Caco-2 (cell line): Measurements from ENCODE around the gene TGM1. TPM values are rescaled to one million over a fixed set of nuclear protein-coding genes. Genes with fewer than 3 reads are reported as not detected.

Source experiments
- BruUV-seq: library from RNA; stranded (reverse); fragments of 400-500 nt; replicated peaks from 2 replicates; lab custom pipeline; 2021; lab: Mats Ljungman, UMichigan
- CTCF ChIA-PET: fragments of 300-600 bp; sonication (Branson Sonifier 250); formaldehyde crosslinking; loops from one replicate; lab custom pipeline; 2022; ENCODE audit warnings: antibody characterized with exemption; lab: Charles Lee
- POLR2A ChIA-PET: fragments of 300-600 bp; sonication (Branson Sonifier 250); formaldehyde crosslinking; loops from one replicate; lab custom pipeline; 2022; ENCODE audit warnings: antibody characterized with exemption; lab: Charles Lee
- DNase-seq, 2 experiments: peaks; one replicate each; pipeline versions ENCODE4 v3.0.0 to v3.0.0-alpha.2; 2020 to 2022
- H3K27me3 ChIP-seq: replicated peaks from 2 replicates; pipeline ENCODE4 v1.6.0; 2011; ENCODE audit warnings: low read length; ENCODE audit not compliant: control insufficient read depth, insufficient read depth
- H3K36me3 ChIP-seq: 2 replicates; pipeline ENCODE4 v1.5.1; 2011; ENCODE audit warnings: low read length; ENCODE audit not compliant: control insufficient read depth, insufficient read depth
- H3K4me1 ChIP-seq: fragments of 250-450 bp; sonication (Bioruptor Pico); 2 replicates; pipeline ENCODE4 v1.5.1; 2020; ENCODE audit warnings: mild to moderate bottlenecking
- H3K4me3 ChIP-seq: 2 replicates; pipeline ENCODE4 v1.5.1; 2011; ENCODE audit warnings: low read depth, mild to moderate bottlenecking, control low read depth, low read length
- H3K9me3 ChIP-seq: fragments of 250-450 bp; sonication (Bioruptor Pico); 2 replicates; pipeline ENCODE4 v1.5.1; 2020; ENCODE audit warnings: mild to moderate bottlenecking, moderate library complexity
- H3K27ac Mint-ChIP-seq: one replicate; pipeline ENCODE4 v1.8.0; 2022; ENCODE audit warnings: mixed read lengths; ENCODE audit not compliant: unreplicated experiment
- H3K27me3 Mint-ChIP-seq: one replicate; pipeline ENCODE4 v1.8.0; 2022; ENCODE audit warnings: mixed read lengths; ENCODE audit not compliant: insufficient read depth, unreplicated experiment
- H3K36me3 Mint-ChIP-seq: one replicate; pipeline ENCODE4 v1.8.0; 2022; ENCODE audit warnings: mild to moderate bottlenecking, mixed read lengths; ENCODE audit not compliant: insufficient read depth, unreplicated experiment
- H3K4me1 Mint-ChIP-seq: one replicate; pipeline ENCODE4 v1.8.0; 2022; ENCODE audit warnings: low read depth, mixed read lengths; ENCODE audit not compliant: unreplicated experiment
- H3K4me3 Mint-ChIP-seq: one replicate; pipeline ENCODE4 v1.8.0; 2022; ENCODE audit warnings: mild to moderate bottlenecking, moderate library complexity, mixed read lengths; ENCODE audit not compliant: unreplicated experiment
- H3K9me3 Mint-ChIP-seq: one replicate; pipeline ENCODE4 v1.8.0; 2022; ENCODE audit warnings: mixed read lengths; ENCODE audit not compliant: unreplicated experiment
- CTCF ChIP-seq, 2 experiments: fragments of 200-600 bp in 1 of 2; IDR thresholded peaks; 1 replicate in 1 of 2; 2 replicates in 1 of 2; pipeline versions ENCODE4 v1.5.1 to v1.8.0; 2011 to 2022; ENCODE audit warnings: antibody characterized with exemption in 1 of 2, control low read depth in 1 of 2, inconsistent platforms in 1 of 2, low read depth in 1 of 2, low read length in 1 of 2, mild to moderate bottlenecking in 1 of 2, moderate library complexity in 1 of 2; ENCODE audit not compliant: insufficient read depth in 1 of 2, severe bottlenecking in 1 of 2, unreplicated experiment in 1 of 2
- intact Hi-C: fragments of 100-400 bp; cut with micrococcal nuclease; formaldehyde crosslinking; loops from one replicate; pipeline ENCODE4 v1.10.0; 2022; ENCODE audit not compliant: unreplicated experiment
- total RNA-seq: library from RNA; stranded (reverse); gene quantifications from 2 replicates; pipeline ENCODE4 v1.2.3, GENCODE V29; 2022

TGM1 gene
- total RNA-seq, 1 experiment from 2014 or later = 5.9 TPM

GRCh38 chr14:24253936-24254335 lies 9.0 kb downstream of the TGM1 start:
- Mint-ChIP-seq H3K4me1 (no peaks in the 10 kb centered on the region), H3K9me3 (no peaks in the 10 kb centered on the region), H3K36me3 (no peaks in the 10 kb centered on the region), H3K27me3 (no peaks in the 10 kb centered on the region), H3K4me3 (no peak overlapping the region), H3K27ac (no peak overlapping the region)
- H3K9me3 ChIP-seq = no peaks in the 10 kb centered on the region
- H3K36me3 ChIP-seq = no peaks in the 10 kb centered on the region; the same call in 1 of the 2 replicates
- H3K27me3 ChIP-seq = no peaks in the 10 kb centered on the region
- peaks cover 13% of the 10 kb centered on the region for H3K4me1 ChIP-seq
- intact Hi-C loops = no loop called here
- no TSS peak for BruUV-seq
- CTCF ChIA-PET = interaction anchor here (1.2 kb wide), 1 partner anchor 11 kb away, joined by 3 read pairs; the partner anchor contains the start of gene TINF2
- POLR2A ChIA-PET = no interaction called here
- H3K4me3 ChIP-seq = no peak overlapping the region
- TF ChIP-seq CTCF (IDR thresholded peaks at IDR 0.05; ENCODE audit: insufficient read depth in 1 of 2, low read depth in 1 of 2, low read length in 1 of 2, severe bottlenecking in 1 of 2, unreplicated experiment in 1 of 2) = no peak
- DNase-seq = no peak

- Histone ChIP-seq H3K27me3 (no peaks in the 10 kb centered on the region), H3K9me3 (no peaks in the 10 kb centered on the region), H3K36me3 (no peaks in the 10 kb centered on the region; the same call in 1 of the 2 replicates), H3K4me3 (no peak overlapping the region), H3K4me1 (peaks cover 13% of the 10 kb centered on the region)
- Mint-ChIP-seq H3K4me3 (no peak overlapping the region), H3K27me3 (no peaks in the 10 kb centered on the region), H3K27ac (no peak overlapping the region), H3K36me3 (no peaks in the 10 kb centered on the region), H3K9me3 (no peaks in the 10 kb centered on the region), H3K4me1 (no peaks in the 10 kb centered on the region)
- BruUV-seq = no TSS peak
- peak; percentile 52 to 54 for DNase-seq
- CTCF ChIA-PET = interaction anchor here (0.7 to 2.9 kb wide), 7 partner anchors 9 to 179 kb away, joined by 3 to 16 read pairs (median 6); partner anchors contain the start of genes CIDEB, RABGGTA and TINF2
- POLR2A ChIA-PET = interaction anchor here (0.7 to 1.0 kb wide), 3 partner anchors 10 to 1075 kb away, joined by 3 to 6 read pairs (median 4); partner anchors contain the start of genes CHMP4A and TINF2
- TF ChIP-seq CTCF (IDR thresholded peaks at IDR 0.05; ENCODE audit: insufficient read depth in 1 of 2, low read depth in 1 of 2, low read length in 1 of 2, severe bottlenecking in 1 of 2, unreplicated experiment in 1 of 2) = no peak
- intact Hi-C loops = no loop called here
Measured at GRCh38 chr14:24252289-24253124, 10.5 kb downstream of the TGM1 start.

GRCh38 chr14:24251880-24252288 lies 11.1 kb downstream of the TGM1 start:
- no peaks in the 10 kb centered on the region for H3K9me3 Mint-ChIP-seq
- Histone ChIP-seq H3K27me3 (no peaks in the 10 kb centered on the region), H3K9me3 (no peaks in the 10 kb centered on the region), H3K36me3 (no peaks in the 10 kb centered on the region; the same call in 1 of the 2 replicates), H3K4me3 (no peak overlapping the region), H3K4me1 (peaks cover 13% of the 10 kb centered on the region)
- CTCF ChIA-PET = interaction anchor here (0.7 to 2.9 kb wide), 8 partner anchors 9 to 180 kb away, joined by 3 to 16 read pairs (median 5); partner anchors contain the start of genes CIDEB, DHRS1, NOP9 and RABGGTA
- H3K4me1 Mint-ChIP-seq = no peaks in the 10 kb centered on the region
- no peak overlapping the region for H3K27ac Mint-ChIP-seq
- TF ChIP-seq CTCF (IDR thresholded peaks at IDR 0.05; ENCODE audit: insufficient read depth in 1 of 2, low read depth in 1 of 2, low read length in 1 of 2, severe bottlenecking in 1 of 2, unreplicated experiment in 1 of 2) = no peak
- no peak for DNase-seq
- BruUV-seq = no TSS peak
- H3K36me3 Mint-ChIP-seq = no peaks in the 10 kb centered on the region
- POLR2A ChIA-PET = no interaction called here
- no peaks in the 10 kb centered on the region for H3K27me3 Mint-ChIP-seq
- H3K4me3 Mint-ChIP-seq = no peak overlapping the region
- intact Hi-C loops = no loop called here
